GM18526 (cell line): ENCODE results near the gene COMMD9.

ENCODE experiments used
- POLR2A ChIP-seq: IDR thresholded peaks from 3 replicates; pipeline ENCODE4 v1.6.1; 2011; ENCODE audit not compliant: insufficient read length; ENCODE audit errors: extremely low read depth

The COMMD9 gene

DNA sequence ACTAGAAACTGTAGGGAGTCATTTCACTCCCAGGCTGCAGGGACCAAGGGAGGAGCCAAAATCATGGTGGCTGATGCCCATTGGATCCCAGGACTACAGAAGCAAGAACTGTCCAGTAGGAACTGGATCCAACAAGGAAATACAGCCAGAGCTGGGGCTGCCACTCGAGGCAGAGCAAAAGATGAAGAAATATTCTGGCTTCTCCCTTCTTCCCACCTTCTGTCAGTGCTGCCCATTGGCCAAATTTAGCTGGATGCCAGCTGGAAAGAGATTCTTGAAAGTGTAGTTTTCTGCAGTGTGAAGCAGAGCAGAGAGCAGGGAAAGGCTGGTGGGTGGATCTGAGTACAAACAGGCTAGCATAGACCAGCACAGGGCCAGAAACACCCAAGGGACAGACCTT lies 45.6 kb downstream of the COMMD9 start:
- TF ChIP-seq POLR2A, result no peak

DNA sequence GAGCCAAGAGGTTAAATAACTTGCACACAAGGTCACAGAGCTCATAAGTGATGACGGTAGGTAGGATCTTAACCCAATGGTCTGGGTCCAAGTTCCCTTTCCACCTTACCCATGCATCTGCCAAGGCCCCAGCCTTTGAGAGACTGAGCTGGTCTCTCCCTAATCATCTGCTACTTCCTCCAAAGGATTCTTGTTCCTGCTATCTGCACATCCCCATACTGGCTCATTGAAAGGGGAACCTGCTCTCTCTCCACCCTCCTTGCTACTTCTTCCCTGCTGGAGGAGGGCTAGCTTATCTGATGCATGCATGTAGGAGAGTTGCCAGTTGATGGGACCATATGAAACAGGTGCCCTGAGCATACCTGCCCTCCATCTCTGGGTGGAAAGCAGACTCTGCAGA lies 47.7 kb downstream of the COMMD9 start:
- no peak for TF ChIP-seq POLR2A

DNA sequence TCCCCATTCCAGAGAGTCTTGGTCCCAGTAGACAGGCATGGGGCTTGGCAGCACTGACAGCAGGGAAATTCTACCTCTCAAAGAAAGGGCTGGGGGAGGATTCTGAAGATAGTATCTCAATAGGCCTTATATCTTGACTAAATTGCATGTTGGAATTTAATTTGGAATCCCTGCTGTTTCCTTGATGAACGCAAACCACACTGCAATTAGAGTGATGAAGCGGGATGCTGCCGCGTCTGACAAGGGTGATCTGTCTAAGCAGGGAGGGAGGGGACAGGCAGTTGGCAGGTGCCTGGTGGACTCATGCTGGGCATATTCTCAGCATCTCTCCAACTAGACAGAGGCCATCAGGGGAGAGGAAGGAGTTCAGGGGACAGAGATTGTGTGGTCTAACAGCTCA lies 48.4 kb downstream of the COMMD9 start:
- no peak for TF ChIP-seq POLR2A

DNA sequence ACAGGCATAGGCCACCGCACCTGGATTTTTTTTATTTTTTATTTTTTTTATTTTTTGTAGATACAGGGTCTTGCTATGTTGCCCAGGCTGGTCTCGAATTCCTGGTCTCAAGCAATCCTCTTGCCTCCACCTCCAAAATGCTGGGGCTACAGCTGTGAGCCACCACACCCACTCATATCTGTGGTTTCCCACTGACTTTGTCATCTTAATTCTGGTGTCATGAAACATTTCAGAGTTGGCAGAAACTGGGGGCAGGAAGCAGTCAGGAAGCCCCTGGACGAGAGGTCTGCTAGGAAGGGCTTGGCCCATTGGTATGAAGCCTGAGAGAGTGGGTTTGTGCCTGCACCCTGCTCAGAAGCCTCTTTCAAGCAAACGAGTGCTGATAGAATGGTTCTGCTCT lies 49.1 kb downstream of the COMMD9 start:
- no peak for TF ChIP-seq POLR2A

DNA sequence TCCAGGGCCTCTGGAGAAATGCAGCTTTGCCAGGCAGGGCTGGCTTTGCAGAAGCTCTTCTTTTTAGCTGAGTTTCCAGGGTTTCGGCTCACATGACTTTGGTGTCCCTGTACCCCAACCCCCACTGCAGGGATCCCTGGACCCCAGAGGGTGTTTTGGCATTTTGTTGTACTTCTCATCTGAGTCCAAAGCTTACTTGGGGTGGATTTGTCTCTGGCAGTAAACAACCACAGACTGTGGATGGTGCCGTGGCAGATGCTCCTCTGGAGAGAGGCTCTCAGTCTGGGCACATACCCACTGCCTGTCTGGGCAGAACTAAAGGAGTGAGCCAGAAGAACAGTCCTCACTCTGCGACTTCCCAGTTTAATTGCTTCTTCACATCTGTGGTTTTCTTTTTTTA lies 49.6 kb downstream of the COMMD9 start:
- TF ChIP-seq POLR2A, result no peak

DNA sequence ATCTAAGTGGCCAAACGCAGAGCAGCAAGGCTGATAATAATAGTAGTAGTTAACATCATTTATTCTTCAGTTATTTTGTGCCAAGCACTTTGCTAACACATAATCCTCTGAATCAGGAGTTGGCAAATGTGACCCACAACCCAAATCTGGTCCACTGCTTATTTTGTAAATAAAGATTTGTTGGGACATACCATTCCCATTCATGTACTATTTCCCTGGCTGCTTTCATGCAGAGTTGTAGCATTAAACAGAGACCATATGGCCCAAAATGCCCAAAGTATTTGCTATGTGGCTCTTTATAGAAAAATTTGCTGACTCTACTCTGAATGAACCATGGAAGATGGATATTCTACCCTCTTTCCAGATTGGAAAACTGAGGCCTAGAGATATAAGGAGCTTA lies 50.3 kb downstream of the COMMD9 start:
- TF ChIP-seq POLR2A, result no peak

DNA sequence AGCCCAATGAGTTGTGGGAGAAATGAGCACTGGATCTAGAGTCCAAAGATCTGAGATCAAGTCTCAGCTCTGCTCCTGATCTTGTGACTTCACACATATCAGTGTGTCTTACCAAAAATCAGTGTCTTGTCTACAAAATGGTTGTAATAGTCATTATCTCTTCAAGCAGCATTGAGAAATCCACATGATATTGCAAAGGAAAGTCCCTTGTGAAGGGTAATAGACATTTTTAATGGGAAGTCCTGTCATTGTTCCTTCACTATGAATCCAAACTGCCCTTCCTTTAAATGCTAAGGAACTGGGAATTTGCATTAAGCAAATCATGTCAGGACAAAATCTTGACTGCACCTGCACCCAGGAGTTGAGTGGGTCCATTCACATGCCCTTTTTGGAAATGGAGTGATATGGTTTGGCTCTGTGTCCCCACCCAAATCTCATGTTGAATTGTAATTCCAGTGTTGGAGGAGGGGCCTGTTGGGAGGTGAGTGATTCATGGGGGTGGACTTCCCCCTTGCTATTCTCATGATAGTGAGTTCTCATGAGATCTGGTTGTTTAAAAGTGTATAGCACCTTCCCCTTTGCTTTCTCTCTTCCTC lies 51.1 kb downstream of the COMMD9 start:
- no peak for TF ChIP-seq POLR2A

DNA sequence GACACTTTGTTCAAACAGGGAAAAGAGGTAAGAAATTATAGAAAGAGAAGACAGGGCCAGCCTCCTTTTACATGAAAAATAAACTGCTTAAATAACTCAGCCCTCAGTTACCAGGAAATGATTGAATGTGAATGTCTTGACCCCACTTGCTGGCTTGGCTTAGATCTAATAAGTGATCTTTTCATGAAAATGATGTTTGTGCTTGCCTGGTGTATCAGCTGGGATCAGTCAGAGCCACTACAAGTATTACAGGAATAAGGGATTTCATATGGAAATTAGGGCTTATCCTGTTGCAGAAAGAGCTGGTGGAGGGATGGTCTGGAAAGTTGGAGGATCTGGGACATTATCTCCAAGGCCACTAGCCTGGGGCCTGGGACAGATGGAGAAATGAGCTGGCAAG lies 51.8 kb downstream of the COMMD9 start:
- TF ChIP-seq POLR2A, result no peak

DNA sequence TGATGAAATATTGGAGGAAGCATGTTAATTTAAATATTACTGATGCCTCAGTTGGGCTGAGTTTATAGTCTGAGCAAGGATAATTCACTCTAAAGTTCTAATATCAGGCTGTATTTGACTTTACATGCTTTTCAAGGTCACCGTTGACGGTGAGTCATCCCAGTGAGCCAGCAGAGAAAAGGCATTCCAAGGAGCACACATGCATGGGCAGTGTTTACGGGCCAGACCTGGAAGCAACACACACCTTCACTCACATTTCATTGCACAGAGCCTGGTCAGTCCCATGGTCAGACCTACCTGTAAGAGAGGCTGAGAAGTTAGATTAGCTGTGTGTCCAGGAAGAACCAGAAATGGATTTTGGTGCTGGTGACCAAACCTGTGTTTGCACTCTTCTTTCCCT lies 53.5 kb downstream of the COMMD9 start:
- TF ChIP-seq POLR2A, result no peak

DNA sequence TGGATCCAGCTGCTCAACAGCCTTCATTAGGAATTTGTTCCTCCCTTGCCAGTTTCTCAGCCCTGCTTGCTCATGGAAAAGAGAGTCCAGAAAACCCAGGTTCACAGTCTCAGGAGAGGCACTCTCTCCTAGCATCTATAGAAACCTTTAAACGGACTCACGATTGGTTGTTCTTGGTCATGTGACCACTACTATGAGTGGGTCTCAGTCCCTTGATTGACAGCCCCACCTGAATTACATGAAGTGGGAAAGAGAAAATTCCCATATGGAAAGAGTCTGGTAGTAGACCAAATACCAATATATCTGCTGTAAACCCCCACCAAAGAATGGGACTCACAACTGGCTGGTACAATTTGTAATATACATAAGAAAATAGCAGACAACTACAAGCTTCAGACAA lies 54.4 kb downstream of the COMMD9 start:
- TF ChIP-seq POLR2A, result no peak

DNA sequence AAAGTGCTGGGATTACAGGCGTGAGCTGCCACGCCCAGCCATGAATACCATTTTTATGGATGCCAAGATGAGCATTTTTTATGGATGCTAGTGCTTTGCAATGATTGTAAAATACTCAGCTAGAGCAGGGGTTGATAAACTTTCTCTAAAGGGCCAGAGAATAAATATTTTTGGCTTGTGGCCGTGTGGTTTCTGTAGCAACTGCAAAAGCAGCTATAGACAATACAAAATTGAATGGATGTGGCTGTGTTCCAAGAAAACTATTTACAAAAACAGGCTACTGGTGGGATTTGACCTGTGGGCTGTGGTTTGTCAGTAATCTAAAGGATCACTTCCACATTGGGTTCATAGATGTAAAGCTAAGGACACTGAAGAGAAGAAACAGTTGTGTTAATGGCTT lies 56.0 kb downstream of the COMMD9 start:
- TF ChIP-seq POLR2A, result no peak

DNA sequence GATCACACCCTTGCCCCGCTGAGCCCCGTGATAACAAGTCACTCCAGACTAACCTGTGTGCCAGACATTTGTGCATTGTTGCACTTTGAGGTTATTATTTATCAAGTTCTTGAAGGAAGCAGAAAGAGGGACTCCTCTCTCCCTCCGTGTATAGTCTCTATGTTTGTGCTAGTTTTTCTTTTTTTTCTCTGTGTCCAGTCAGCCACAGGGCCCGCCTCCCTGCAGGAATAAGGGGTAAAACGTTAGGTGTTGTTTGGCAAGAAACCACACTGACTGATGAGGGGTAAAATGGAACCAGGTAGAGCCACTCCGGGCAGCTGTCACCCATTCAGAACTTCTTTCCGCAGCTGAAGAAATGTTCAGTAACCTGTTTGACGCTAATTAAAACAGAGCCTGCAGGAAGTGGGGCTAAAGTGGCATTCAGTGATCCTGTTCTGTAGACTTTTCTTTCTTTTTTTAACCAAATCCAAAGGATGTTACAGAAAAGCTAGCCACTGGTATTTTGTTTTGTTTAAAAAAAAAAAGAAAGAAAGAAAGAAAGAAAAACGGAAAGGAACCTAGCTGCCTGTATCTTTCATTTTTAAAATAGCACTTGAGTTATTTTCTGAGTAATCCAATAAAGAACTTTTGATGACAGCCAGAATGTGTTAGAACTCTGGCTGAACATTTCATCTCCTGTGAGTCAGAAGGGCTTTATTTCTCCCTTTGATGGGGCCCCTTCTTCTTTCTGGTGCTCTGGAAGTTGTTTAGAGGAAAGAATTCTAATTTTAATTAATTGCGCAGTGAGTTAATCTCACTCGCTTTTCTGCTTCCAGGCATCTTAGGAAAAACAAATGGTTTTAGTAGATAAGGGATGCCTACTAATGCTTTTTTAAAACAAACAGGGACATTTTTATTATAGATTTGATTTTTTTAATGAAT lies 58.2 kb downstream of the COMMD9 start:
- TF ChIP-seq POLR2A, result no peak

DNA sequence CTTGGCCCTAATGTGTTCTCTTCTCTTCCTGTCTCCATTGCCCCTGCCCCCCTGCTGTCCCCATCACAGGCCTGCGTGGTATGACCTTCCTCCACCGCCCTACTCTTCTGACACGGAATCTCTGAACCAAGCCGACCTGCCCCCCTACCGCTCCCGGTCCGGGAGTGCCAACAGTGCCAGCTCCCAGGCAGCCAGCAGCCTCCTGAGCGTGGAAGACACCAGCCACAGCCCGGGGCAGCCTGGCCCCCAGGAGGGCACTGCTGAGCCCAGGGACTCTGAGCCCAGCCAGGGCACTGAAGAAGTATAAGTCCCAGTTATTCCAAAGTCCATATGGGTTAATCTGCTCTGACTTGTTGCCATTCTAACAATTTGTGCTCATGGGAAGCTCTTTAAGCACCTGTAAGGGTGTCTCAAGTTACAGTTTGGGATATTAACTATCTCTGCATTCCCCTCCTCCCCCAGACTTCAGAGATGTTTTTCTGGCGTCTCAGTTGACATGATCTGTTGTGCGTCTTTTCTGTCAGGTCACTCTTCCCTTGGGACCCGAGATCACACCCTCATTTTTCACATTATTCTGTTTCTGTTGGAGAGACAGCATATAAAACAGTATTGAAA lies 60.0 kb downstream of the COMMD9 start:
- TF ChIP-seq POLR2A, result no peak

DNA sequence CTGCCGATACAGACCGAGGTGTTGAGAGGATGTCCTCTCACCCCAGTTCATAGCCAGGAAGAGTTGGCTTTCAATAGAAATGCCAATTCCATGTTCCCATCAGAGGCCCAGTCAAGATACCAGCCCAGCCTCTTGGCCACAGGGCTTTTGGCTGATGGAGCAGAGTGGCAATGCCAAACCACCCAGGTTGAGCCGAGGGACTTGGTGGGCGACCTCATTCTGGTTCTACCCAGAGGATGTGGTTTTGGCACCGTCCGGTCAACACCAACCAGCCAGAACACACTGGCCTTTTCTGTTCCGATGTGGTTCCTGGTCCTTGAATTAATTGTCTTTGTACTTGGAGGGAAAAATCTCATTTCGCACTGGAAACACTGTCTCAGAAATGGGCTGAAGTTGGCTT lies 60.5 kb downstream of the COMMD9 start:
- no peak for TF ChIP-seq POLR2A

DNA sequence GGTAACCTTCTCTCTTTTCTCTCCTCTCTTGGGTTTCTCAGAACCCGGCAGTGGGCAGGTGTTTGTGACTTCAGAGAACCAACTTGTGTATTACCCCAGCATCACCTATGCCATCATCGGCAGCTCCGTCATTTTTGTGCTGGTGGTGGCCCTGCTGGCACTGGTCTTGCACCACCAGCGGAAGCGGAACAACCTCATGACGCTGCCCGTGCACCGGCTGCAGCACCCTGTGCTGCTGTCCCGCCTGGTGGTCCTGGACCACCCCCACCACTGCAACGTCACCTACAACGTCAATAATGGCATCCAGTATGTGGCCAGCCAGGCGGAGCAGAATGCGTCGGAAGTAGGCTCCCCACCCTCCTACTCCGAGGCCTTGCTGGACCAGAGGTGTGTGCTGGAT lies 62.2 kb downstream of the COMMD9 start:
- TF ChIP-seq POLR2A, result no peak

DNA sequence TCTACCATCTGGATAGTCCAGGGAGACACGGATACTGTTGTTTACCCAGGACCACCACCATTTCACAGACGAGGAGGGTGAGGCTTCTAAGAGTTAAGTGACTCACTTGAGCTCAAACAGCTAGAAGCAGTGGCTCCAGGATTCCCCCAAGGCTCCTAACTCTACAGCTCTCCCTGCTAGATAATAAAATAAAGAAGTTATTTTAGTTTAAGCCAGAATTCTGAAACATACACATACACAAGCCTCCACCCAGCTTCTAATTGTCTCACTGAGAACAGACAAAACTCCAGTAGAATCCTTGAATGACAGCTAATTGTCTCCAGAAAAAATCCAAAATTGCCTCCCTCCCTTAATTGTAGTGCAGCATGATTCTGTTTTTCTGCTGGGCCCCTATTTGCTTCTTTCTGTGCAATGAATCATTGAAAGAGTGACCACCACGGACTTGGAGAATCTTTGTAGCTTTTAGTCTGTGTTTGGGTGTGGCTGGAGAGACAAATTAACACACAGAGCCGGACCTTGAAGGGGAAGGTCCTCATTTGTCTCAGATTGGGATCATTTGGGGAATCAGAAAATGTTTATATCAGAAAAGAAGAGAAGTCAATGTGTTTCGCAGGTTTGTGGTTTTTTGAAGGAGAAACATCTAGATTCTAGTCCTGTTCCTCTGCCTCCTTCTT lies 64.9 kb downstream of the COMMD9 start:
- TF ChIP-seq POLR2A, result no peak
